ENCODE data around the gene TRAT1.

GRCh38 chr3:108894981-108895380 is 72.4 kb downstream of the TRAT1 start:
- no peak for TF ChIP-seq CTCF (conservative IDR thresholded peaks at IDR 0.05; ENCODE audit: low read length)
- no peak for TF ChIP-seq EZH2phosphoT487 (IDR thresholded peaks at IDR 0.05; ENCODE audit: borderline replicate concordance, low read depth, low read length)

All from OCI-LY7 (cell line).